Measurements from ENCODE around the gene PDZK1IP1. TPM values are rescaled to one million over a fixed set of nuclear protein-coding genes. Genes with fewer than 3 reads are reported as not detected.

Gene PDZK1IP1
- total RNA-seq, 1 donor = not detected

DNA sequence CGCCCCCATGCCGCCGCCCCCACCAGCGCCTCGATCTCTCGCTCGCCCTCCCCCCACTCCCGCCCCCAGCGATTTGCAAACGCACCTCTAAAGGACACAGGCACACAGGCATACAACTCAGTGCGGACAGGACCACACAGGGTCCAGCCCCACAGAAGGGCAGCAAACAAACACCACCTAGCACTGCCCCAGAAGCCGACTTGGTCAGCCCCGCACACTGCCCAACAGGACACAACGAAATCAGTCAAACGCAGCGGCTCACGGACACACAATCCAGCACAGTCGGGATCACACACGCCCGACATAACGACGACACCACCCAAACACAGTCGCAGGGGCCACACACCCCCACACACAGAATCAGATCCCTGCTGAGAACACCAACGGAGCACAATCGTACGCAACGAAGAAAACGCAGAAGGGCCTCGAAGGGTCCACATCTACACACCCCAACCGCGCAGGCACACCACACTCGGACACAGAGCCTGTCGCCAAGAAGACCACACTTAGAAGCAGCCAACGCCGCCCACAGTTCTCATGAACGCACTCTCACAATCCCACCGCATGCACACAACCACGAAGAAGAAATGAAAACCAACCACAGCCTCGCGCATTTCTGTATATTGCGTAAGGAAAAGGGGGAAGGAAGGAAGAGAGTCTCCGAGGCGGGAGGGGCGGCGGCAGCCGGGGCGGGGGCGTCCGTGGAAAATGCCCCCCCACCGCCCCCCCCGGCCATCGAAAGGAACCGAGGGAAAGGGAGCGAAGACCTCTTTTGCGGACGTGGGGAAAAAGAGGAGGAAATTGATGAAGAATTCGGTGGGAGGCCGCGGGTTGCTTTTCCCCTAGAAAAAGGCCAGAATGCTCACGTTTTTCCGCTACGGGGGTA lies 41.7 kb upstream of the PDZK1IP1 start:
- DNase-seq (ENCODE audit: low read depth) = peak; percentile 59
- peak overlapping the region; percentile 45 for H3K4me3 ChIP-seq (ENCODE audit: low read depth, low read length)
- no peak for TF ChIP-seq CTCF (IDR thresholded peaks at IDR 0.05; ENCODE audit: insufficient read depth, low read length)

GRCh38 chr1:47230692-47231300 lies 41.0 kb upstream of the PDZK1IP1 start:
- no peak overlapping the region for H3K4me3 ChIP-seq (ENCODE audit: low read depth, low read length)
- DNase-seq (ENCODE audit: low read depth) = no peak
- no peak for TF ChIP-seq CTCF (IDR thresholded peaks at IDR 0.05; ENCODE audit: insufficient read depth, low read length)

DNA sequence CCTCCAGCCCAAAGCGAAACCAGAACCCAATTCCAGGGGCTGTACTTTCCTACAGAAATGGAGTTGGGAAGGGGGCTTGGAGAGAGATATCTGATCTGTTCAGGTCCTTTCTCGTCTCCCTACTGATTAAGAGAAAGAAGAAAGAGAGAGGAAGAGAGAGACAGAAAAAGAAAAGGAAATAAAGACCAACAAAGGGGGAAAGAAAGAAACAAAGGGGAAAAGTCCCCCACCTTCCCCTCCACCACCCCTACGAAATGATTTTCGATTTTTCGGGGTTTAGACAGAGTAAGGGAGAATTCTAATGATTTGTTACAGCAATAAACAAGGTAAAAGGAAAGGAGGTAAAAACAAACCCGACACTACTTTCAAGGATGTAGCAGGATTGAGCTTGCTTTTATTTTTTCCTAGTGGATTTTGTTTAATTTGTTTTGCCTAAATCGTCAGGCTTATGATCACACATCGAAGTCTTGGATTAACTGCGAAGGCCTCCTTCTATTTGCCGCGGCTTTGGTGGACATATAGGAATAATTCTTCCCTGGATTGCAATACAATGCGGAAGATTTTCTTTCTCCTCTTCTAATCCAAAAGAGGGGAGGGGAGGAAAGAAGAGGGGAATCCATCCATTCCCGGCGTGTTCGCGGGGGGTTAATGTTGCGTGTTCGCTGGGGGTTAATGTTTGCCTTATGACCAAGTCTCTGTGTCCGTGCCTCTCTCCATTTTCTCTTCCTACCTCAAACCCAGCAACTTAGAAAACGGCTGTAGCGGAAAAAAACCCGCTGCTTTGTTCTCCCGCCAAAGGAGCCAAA lies 40.3 kb upstream of the PDZK1IP1 start:
- H3K4me3 ChIP-seq (ENCODE audit: low read depth, low read length) = no peak overlapping the region
- DNase-seq (ENCODE audit: low read depth) = peak; percentile 17
- no peak for TF ChIP-seq CTCF (IDR thresholded peaks at IDR 0.05; ENCODE audit: insufficient read depth, low read length)

DNA sequence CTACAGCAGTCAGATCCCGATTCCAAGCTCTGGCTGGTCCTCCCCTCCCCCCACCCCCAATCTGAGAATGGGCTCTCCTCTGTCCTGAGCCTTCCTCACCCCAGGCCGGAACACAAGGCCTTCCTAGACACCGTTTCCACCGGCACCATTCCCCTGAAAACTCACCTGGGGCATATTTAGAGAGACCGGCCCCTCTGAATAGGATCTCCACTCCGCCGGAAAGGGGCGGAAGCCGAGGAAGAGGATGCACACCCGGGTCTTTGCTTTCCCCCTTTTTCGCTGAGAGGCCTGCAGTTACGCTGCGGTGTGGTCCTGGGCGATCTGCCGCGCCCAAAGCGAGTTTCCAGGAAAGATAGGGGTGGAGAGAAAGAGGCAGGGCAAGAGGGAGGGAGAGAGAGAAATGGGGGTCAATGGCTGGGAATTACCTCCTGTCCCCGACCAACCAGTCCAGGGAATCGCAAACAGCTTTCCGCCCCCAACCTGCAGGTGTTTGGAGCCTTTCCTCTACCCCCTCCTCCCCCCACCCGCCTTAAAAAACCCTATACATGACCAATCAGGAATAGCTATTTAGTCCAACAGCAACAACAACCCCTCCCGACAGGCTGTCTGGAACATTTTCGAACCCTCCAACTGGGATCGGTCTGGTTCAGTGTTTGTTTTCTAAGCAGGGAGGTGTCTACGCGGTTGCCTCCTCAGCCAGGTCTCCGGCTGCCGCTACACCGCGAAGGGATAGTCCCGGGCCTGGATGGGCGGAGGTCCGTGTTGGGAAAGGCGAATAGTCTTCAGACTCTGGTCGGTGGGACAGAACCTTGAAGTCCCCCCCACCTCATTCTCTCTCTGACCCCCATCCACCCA lies 39.4 kb upstream of the PDZK1IP1 start:
- DNase-seq (ENCODE audit: low read depth) = no peak
- no peak overlapping the region for H3K4me3 ChIP-seq (ENCODE audit: low read depth, low read length)
- no peak for TF ChIP-seq CTCF (IDR thresholded peaks at IDR 0.05; ENCODE audit: insufficient read depth, low read length)

GRCh38 chr1:47228644-47229030 lies 38.8 kb upstream of the PDZK1IP1 start:
- H3K4me3 ChIP-seq (ENCODE audit: low read depth, low read length) = no peak overlapping the region
- no peak for DNase-seq (ENCODE audit: low read depth)
- TF ChIP-seq CTCF (IDR thresholded peaks at IDR 0.05; ENCODE audit: insufficient read depth, low read length) = no peak
